Epithelial cell of proximal tubule (primary cell): ENCODE results near the gene KRT83. TPM values are rescaled to one million over a fixed set of nuclear protein-coding genes. Genes with fewer than 3 reads are reported as not detected.

Experiments used
- DNase-seq: peaks from one replicate; pipeline ENCODE4 v3.0.0-alpha.2; 2011; ENCODE audit warnings: low read depth
- H3K4me3 ChIP-seq: 2 replicates; pipeline ENCODE4 v1.5.1; 2011; ENCODE audit warnings: low read depth, mild to moderate bottlenecking, low read length
- total RNA-seq: library from RNA; depleted of rRNA; stranded (reverse); fragments of >200 nt; gene quantifications from 2 replicates; pipeline ENCODE4 v1.2.3, GENCODE V29; 2015
- TF ChIP-seq, protein P1 (sequence below): conservative IDR thresholded peaks from 2 replicates; pipeline ENCODE4 v1.5.1; 2012; ENCODE audit warnings: low read depth, mild to moderate bottlenecking, low read length

The KRT83 gene
- total RNA-seq, 1 donor from 2014 or later = not detected

DNA sequence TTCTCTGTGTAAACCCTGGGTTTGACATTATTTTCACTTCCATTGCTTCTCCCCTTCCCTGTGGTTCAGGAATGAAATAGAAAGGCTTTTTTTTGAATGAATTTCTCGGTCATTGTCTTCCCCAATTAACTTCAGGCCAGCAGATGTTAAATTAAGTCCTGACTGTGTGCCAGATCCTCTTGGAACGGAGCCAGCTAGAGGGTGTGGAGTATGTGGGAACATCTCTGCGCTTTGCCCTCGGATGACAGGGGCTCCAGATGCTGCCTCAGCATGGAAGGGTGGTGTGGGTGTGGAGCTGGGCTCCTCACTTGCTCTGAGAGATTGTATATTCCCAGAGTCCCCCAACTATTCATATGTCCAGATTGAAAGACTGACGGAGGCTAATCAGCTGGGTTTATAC lies 33.0 kb upstream of the KRT83 start:
- no peak overlapping the region for H3K4me3 ChIP-seq
- no peak for DNase-seq
- TF ChIP-seq, protein P1, sequence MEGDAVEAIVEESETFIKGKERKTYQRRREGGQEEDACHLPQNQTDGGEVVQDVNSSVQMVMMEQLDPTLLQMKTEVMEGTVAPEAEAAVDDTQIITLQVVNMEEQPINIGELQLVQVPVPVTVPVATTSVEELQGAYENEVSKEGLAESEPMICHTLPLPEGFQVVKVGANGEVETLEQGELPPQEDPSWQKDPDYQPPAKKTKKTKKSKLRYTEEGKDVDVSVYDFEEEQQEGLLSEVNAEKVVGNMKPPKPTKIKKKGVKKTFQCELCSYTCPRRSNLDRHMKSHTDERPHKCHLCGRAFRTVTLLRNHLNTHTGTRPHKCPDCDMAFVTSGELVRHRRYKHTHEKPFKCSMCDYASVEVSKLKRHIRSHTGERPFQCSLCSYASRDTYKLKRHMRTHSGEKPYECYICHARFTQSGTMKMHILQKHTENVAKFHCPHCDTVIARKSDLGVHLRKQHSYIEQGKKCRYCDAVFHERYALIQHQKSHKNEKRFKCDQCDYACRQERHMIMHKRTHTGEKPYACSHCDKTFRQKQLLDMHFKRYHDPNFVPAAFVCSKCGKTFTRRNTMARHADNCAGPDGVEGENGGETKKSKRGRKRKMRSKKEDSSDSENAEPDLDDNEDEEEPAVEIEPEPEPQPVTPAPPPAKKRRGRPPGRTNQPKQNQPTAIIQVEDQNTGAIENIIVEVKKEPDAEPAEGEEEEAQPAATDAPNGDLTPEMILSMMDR = no peak

DNA sequence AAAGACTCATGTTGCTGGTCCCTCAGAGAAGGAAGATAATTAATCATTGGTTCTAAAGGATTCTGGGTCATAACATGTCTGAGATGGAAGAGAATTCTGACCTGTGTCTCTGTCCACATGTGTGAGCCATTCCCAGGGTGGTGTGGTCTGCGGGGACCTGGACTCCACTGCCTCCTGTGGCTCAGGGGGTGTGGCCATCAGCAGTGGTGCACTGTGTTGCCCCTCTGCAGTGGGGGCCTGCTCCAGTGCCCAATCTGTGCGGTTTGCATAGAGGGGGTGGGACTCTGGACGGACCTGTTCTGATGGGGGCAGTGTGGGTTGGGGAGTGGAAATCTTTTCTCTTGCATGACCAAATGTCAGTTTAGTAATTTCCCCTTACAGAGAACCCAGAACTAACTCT lies 32.6 kb upstream of the KRT83 start:
- TF ChIP-seq, protein P1 = no peak
- DNase-seq = no peak
- no peak overlapping the region for H3K4me3 ChIP-seq

DNA sequence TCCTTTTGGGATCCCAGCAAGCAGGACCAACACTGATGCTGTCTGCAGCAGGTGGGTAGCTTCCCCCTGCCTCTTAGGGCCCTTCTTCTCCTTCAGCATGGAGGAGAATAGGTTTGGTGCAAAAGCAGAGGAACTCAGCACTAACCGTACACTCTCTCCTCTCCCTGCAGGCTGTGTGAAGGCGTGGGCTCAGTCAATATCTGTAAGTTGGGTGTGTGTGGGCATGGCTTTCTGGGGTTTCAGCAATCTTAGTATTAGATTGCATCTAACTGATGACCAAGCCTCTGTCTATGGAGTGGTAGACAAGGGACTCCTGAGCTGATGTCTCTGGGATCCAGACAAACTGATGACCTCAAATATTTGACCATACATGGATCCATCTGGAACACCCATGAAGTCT lies 31.8 kb upstream of the KRT83 start:
- H3K4me3 ChIP-seq = no peak overlapping the region
- no peak for DNase-seq
- TF ChIP-seq, protein P1 = no peak

DNA sequence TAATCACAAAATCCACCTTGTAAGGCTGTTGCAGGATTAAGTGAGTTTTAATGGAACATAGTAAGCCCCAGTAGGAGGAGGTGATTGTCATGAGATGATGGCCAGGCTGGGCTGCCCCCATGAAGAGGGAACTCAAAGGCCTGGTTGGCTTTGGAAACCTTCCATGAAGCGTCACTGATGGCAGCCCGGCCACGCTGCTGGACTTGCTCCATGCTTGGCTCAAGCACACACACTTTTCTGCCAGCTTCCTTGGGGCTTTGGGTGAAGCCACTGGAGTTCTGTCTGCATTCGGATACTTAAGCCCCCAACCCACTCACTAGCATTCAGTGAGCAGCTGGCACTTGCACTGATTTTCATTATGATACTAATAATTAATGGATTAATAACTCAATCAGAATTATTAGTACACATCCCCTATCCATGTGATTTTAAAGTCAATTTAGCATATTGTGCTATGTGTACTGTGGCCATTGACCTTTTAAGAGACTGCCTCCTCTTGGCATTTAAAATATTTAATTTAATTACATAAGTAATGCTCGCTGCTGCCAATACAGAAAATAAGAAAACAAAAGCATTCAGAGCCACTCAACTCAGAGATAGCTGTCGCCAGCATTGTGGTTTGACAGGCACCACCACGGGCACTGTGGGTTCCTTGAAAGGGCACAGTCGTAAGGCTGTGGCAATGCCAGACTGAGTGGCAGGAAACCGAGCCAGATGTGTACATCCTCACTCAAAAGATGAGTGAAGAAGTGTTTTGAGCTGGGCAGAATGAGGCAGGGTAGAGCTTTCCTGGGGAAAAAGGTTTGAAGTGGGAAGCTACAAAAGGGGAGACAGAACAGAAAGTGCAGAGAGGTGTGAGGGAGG lies 30.2 kb upstream of the KRT83 start:
- TF ChIP-seq, protein P1 = no peak
- DNase-seq = no peak
- H3K4me3 ChIP-seq = no peak overlapping the region

DNA sequence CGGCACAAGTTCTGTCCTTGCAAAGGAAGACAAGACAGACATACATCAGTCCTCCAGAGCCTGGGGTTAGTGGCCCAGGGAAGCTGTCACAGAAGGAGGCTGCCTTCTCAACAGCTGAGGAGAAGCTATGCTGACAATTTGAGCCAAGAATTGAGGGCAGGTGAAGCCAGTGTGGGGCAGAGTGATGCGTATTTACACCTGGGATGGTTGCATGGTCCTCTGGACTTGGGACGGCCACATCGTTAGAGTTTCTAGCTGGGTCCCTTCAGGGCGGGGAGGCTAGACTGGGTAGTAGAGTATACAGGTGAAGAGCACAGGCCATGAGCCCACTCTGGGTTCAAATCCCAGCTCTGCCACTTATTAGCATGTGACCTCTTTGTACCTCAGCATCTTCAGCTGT lies 29.6 kb upstream of the KRT83 start:
- TF ChIP-seq, protein P1 = no peak
- no peak overlapping the region for H3K4me3 ChIP-seq
- DNase-seq = no peak

DNA sequence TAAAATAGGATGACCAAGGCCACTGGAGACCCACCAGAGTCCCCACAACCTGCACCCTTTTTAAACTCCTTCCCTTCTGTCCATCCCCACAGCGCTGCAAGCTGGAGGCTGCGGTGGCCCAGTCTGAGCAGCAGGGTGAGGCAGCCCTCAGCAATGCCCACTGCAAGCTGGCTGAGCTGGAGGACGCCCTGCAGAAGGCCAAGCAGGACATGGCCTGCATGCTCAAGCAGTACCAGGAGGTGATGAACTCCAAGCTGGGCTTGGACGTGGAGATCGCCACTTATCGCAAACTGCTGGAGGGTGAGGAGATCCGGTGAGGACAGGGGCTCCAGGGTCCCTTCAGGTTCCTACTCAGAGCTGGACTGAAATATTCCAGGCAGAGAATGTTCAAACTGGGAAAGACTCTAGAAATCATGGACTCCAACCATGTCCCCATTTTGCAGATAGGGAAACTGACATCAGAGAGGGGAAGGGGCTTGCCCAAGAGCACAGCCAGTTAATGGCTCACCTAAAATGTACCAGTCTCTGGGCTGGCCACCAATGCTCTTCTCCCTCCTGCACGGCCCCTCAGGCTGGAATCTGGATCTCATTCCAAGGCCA lies 28.9 kb upstream of the KRT83 start:
- TF ChIP-seq, protein P1 = no peak
- H3K4me3 ChIP-seq = no peak overlapping the region
- no peak for DNase-seq
